Caco-2 (cell line): ENCODE data around the gene EEF1A1. TPM values are rescaled to one million over a fixed set of nuclear protein-coding genes. Genes with fewer than 3 reads are reported as not detected.
A peak's percentile ranks its signal among the peaks of the same experiment; 100 is the strongest.

Experiments used
- BruUV-seq: library from RNA; stranded (reverse); fragments of 400-500 nt; replicated peaks from 2 replicates; lab custom pipeline; 2021; lab: Mats Ljungman, UMichigan
- CTCF ChIA-PET: fragments of 300-600 bp; sonication (Branson Sonifier 250); formaldehyde crosslinking; loops from one replicate; lab custom pipeline; 2022; ENCODE audit warnings: antibody characterized with exemption; lab: Charles Lee
- POLR2A ChIA-PET: fragments of 300-600 bp; sonication (Branson Sonifier 250); formaldehyde crosslinking; loops from one replicate; lab custom pipeline; 2022; ENCODE audit warnings: antibody characterized with exemption; lab: Charles Lee
- DNase-seq, 2 experiments: peaks; one replicate each; pipeline versions ENCODE4 v3.0.0 to v3.0.0-alpha.2; 2020 to 2022
- H3K27me3 ChIP-seq: replicated peaks from 2 replicates; pipeline ENCODE4 v1.6.0; 2011; ENCODE audit warnings: low read length; ENCODE audit not compliant: control insufficient read depth, insufficient read depth
- H3K36me3 ChIP-seq: 2 replicates; pipeline ENCODE4 v1.5.1; 2011; ENCODE audit warnings: low read length; ENCODE audit not compliant: control insufficient read depth, insufficient read depth
- H3K4me1 ChIP-seq: fragments of 250-450 bp; sonication (Bioruptor Pico); 2 replicates; pipeline ENCODE4 v1.5.1; 2020; ENCODE audit warnings: mild to moderate bottlenecking
- H3K4me3 ChIP-seq: 2 replicates; pipeline ENCODE4 v1.5.1; 2011; ENCODE audit warnings: low read depth, mild to moderate bottlenecking, control low read depth, low read length
- H3K9me3 ChIP-seq: fragments of 250-450 bp; sonication (Bioruptor Pico); 2 replicates; pipeline ENCODE4 v1.5.1; 2020; ENCODE audit warnings: mild to moderate bottlenecking, moderate library complexity
- H3K27ac Mint-ChIP-seq: one replicate; pipeline ENCODE4 v1.8.0; 2022; ENCODE audit warnings: mixed read lengths; ENCODE audit not compliant: unreplicated experiment
- H3K27me3 Mint-ChIP-seq: one replicate; pipeline ENCODE4 v1.8.0; 2022; ENCODE audit warnings: mixed read lengths; ENCODE audit not compliant: insufficient read depth, unreplicated experiment
- H3K36me3 Mint-ChIP-seq: one replicate; pipeline ENCODE4 v1.8.0; 2022; ENCODE audit warnings: mild to moderate bottlenecking, mixed read lengths; ENCODE audit not compliant: insufficient read depth, unreplicated experiment
- H3K4me1 Mint-ChIP-seq: one replicate; pipeline ENCODE4 v1.8.0; 2022; ENCODE audit warnings: low read depth, mixed read lengths; ENCODE audit not compliant: unreplicated experiment
- H3K4me3 Mint-ChIP-seq: one replicate; pipeline ENCODE4 v1.8.0; 2022; ENCODE audit warnings: mild to moderate bottlenecking, moderate library complexity, mixed read lengths; ENCODE audit not compliant: unreplicated experiment
- H3K9me3 Mint-ChIP-seq: one replicate; pipeline ENCODE4 v1.8.0; 2022; ENCODE audit warnings: mixed read lengths; ENCODE audit not compliant: unreplicated experiment
- CTCF ChIP-seq, 2 experiments: fragments of 200-600 bp in 1 of 2; IDR thresholded peaks; 1 replicate in 1 of 2; 2 replicates in 1 of 2; pipeline versions ENCODE4 v1.5.1 to v1.8.0; 2011 to 2022; ENCODE audit warnings: antibody characterized with exemption in 1 of 2, control low read depth in 1 of 2, inconsistent platforms in 1 of 2, low read depth in 1 of 2, low read length in 1 of 2, mild to moderate bottlenecking in 1 of 2, moderate library complexity in 1 of 2; ENCODE audit not compliant: insufficient read depth in 1 of 2, severe bottlenecking in 1 of 2, unreplicated experiment in 1 of 2
- intact Hi-C: fragments of 100-400 bp; cut with micrococcal nuclease; formaldehyde crosslinking; loops from one replicate; pipeline ENCODE4 v1.10.0; 2022; ENCODE audit not compliant: unreplicated experiment
- total RNA-seq: library from RNA; stranded (reverse); gene quantifications from 2 replicates; pipeline ENCODE4 v1.2.3, GENCODE V29; 2022

EEF1A1 gene
- total RNA-seq, 1 experiment from 2014 or later, result 9,491 TPM

- ChIA-PET CTCF (no interaction called here), POLR2A (interaction anchor here (3.1 kb wide), 1 partner anchor 43 kb away, joined by 70 read pairs; the partner anchor contains the start of gene EEF1A1)
- Histone ChIP-seq H3K9me3 (no peaks in the 10 kb centered on the region), H3K36me3 (no peaks in the 10 kb centered on the region), H3K4me1 (peaks cover 70% of the 10 kb centered on the region), H3K27me3 (no peaks in the 10 kb centered on the region), H3K4me3 (no peak overlapping the region)
- H3K27ac Mint-ChIP-seq, result peak overlapping the region; percentile 89
- TF ChIP-seq CTCF (IDR thresholded peaks at IDR 0.05; ENCODE audit: insufficient read depth in 1 of 2, low read depth in 1 of 2, low read length in 1 of 2, severe bottlenecking in 1 of 2, unreplicated experiment in 1 of 2), result no peak
- H3K4me1 Mint-ChIP-seq, result peaks cover 28% of the 10 kb centered on the region
- DNase-seq, result no peak
- BruUV-seq, result no TSS peak
- intact Hi-C loops, result no loop called here
- no peak overlapping the region for H3K4me3 Mint-ChIP-seq
- H3K36me3 Mint-ChIP-seq, result peaks cover 15% of the 10 kb centered on the region
- H3K27me3 Mint-ChIP-seq, result no peaks in the 10 kb centered on the region
- H3K9me3 Mint-ChIP-seq, result no peaks in the 10 kb centered on the region
These were observed 43.9 kb upstream of the EEF1A1 start for GRCh38 chr6:73564578-73565345.

- no peak for DNase-seq
- Mint-ChIP-seq H3K27me3 (no peaks in the 10 kb centered on the region), H3K36me3 (peaks cover 15% of the 10 kb centered on the region), H3K9me3 (no peaks in the 10 kb centered on the region), H3K27ac (no peak overlapping the region), H3K4me3 (no peak overlapping the region), H3K4me1 (peaks cover 25% of the 10 kb centered on the region)
- ChIA-PET CTCF (no interaction called here), POLR2A (interaction anchor here (0.6 kb wide), 1 partner anchor 18 kb away, joined by 5 read pairs; no protein-coding TSS in a partner anchor)
- H3K4me1 ChIP-seq, result peaks cover 74% of the 10 kb centered on the region
- H3K4me3 ChIP-seq, result no peak overlapping the region
- BruUV-seq, result no TSS peak
- H3K9me3 ChIP-seq, result no peaks in the 10 kb centered on the region
- intact Hi-C loops, result no loop called here
- no peak for TF ChIP-seq CTCF (IDR thresholded peaks at IDR 0.05; ENCODE audit: insufficient read depth in 1 of 2, low read depth in 1 of 2, low read length in 1 of 2, severe bottlenecking in 1 of 2, unreplicated experiment in 1 of 2)
- H3K27me3 ChIP-seq, result no peaks in the 10 kb centered on the region
- no peaks in the 10 kb centered on the region for H3K36me3 ChIP-seq
These were observed 41.7 kb upstream of the EEF1A1 start for GRCh38 chr6:73562558-73562957.

- H3K4me1 Mint-ChIP-seq, result peaks cover 19% of the 10 kb centered on the region
- no TSS peak for BruUV-seq
- H3K27me3 Mint-ChIP-seq, result no peaks in the 10 kb centered on the region
- peak overlapping the region; percentile 11 for H3K4me3 Mint-ChIP-seq
- H3K4me1 ChIP-seq, result peaks cover 57% of the 10 kb centered on the region
- intact Hi-C loops, result loop anchor here (1.0 kb wide), 1 partner anchor 40 kb away; the partner anchor contains the start of gene EEF1A1
- no peaks in the 10 kb centered on the region for H3K36me3 ChIP-seq
- ChIA-PET POLR2A (no interaction called here), CTCF (no interaction called here)
- TF ChIP-seq CTCF (IDR thresholded peaks at IDR 0.05; ENCODE audit: insufficient read depth in 1 of 2, low read depth in 1 of 2, low read length in 1 of 2, severe bottlenecking in 1 of 2, unreplicated experiment in 1 of 2), result no peak
- no peak overlapping the region for H3K4me3 ChIP-seq
- no peaks in the 10 kb centered on the region for H3K9me3 ChIP-seq
- DNase-seq, result no peak
- H3K9me3 Mint-ChIP-seq, result no peaks in the 10 kb centered on the region
- H3K27me3 ChIP-seq, result no peaks in the 10 kb centered on the region
- H3K36me3 Mint-ChIP-seq, result peaks cover 8% of the 10 kb centered on the region
- H3K27ac Mint-ChIP-seq, result peak overlapping the region; percentile 64
These were observed 40.1 kb upstream of the EEF1A1 start for GRCh38 chr6:73560853-73561407.
